ENCODE data around the gene ZNF185.
"Not testable (repeated sequence)": the region's sequence is repeated elsewhere in the genome, so short reads cannot be mapped to it uniquely, and the experiment has no call there.

Gene ZNF185

GRCh38 chrX:152895724-152896420 lies 2.0 kb upstream of the ZNF185 start:
- no peak for DNase-seq

- DNase-seq, result no peak
Observed at GRCh38 chrX:152896450-152896849, 1.4 kb upstream of the ZNF185 start.

- no peak for DNase-seq
Observed at GRCh38 chrX:152898442-152898841, 575 bp downstream of the ZNF185 start.

- DNase-seq, result no peak
Observed at GRCh38 chrX:152899111-152899873, 1.4 kb downstream of the ZNF185 start.

GRCh38 chrX:152899874-152900719 lies 2.2 kb downstream of the ZNF185 start:
- DNase-seq, result no peak

- no peak for DNase-seq
Observed at GRCh38 chrX:152900937-152901445, 3.1 kb downstream of the ZNF185 start.

- no peak for DNase-seq
Observed at GRCh38 chrX:152901816-152902501, 4.1 kb downstream of the ZNF185 start.

GRCh38 chrX:152902502-152902820 lies 4.6 kb downstream of the ZNF185 start:
- DNase-seq, result no peak

- no peak for DNase-seq
Observed at GRCh38 chrX:152903589-152903988, 5.7 kb downstream of the ZNF185 start.

GRCh38 chrX:152904151-152905080 lies 6.5 kb downstream of the ZNF185 start:
- peak in 4 of 6 experiments; percentile 7 to 34 (median 16) for DNase-seq

GRCh38 chrX:152905081-152905420 lies 7.2 kb downstream of the ZNF185 start:
- no peak for DNase-seq

- DNase-seq, result no peak
Observed at GRCh38 chrX:152907084-152907651, 9.3 kb downstream of the ZNF185 start.

- no peak for DNase-seq
Observed at GRCh38 chrX:152908486-152908885, 10.6 kb downstream of the ZNF185 start.

- DNase-seq, result not testable (repeated sequence)
Observed at GRCh38 chrX:152910018-152910417, 12.2 kb downstream of the ZNF185 start.

- no peak for DNase-seq
Observed at GRCh38 chrX:152912106-152912505, 14.2 kb downstream of the ZNF185 start.

- DNase-seq, result no peak
Observed at GRCh38 chrX:152912641-152913040, 14.8 kb downstream of the ZNF185 start.

- no peak for DNase-seq
Observed at GRCh38 chrX:152913346-152913745, 15.5 kb downstream of the ZNF185 start.

- no peak for DNase-seq
Observed at GRCh38 chrX:152913910-152914309, 16.0 kb downstream of the ZNF185 start.

- no peak for DNase-seq
Observed at GRCh38 chrX:152915541-152916241, 17.8 kb downstream of the ZNF185 start.

Measured in stimulated activated naive CD4-positive, alpha-beta T cell (primary cell).